A673 (cell line): ENCODE results near the gene DGUOK.

Experiments
- CTCF ChIP-seq: fragments of 300-800, 200-600 bp; sonication (generic); conservative IDR thresholded peaks from 2 replicates; pipeline ENCODE4 v1.5.1; 2017; ENCODE audit warnings: low read depth, mild to moderate bottlenecking, antibody characterized with exemption, low read length, moderate library complexity, mixed read lengths
- EZH2 ChIP-seq: fragments of 200-600 bp; sonication (generic); IDR thresholded peaks from 2 replicates; pipeline ENCODE4 v1.6.1; 2017; ENCODE audit warnings: borderline replicate concordance, low read depth, mild to moderate bottlenecking, mixed read lengths, antibody characterized with exemption, low read length; ENCODE audit not compliant: poor library complexity, severe bottlenecking

- no peak for TF ChIP-seq CTCF
- no peak for TF ChIP-seq EZH2
These were observed 8.9 kb upstream of the DGUOK start for GRCh38 chr2:73917696-73918207.
